ENCODE results near the gene MRPS16. TPM values are rescaled to one million over a fixed set of nuclear protein-coding genes. Genes with fewer than 3 reads are reported as not detected.
"Not testable (repeated sequence)": the region's sequence is repeated elsewhere in the genome, so short reads cannot be mapped to it uniquely, and the experiment has no call there.

The MRPS16 gene
- total RNA-seq, 1 donor: 80.7 TPM

GRCh38 chr10:73264423-73264822 lies 12.0 kb upstream of the MRPS16 start:
- H3K4me3 ChIP-seq (ENCODE audit: low read depth, low read length): no peak overlapping the region
- no peak for TF ChIP-seq CTCF (IDR thresholded peaks at IDR 0.05; ENCODE audit: insufficient read depth, low read depth, low read length)
- no peak for DNase-seq (ENCODE audit: low read depth)

- peak; percentile 56 for TF ChIP-seq CTCF (IDR thresholded peaks at IDR 0.05; ENCODE audit: insufficient read depth, low read depth, low read length)
- H3K4me3 ChIP-seq (ENCODE audit: low read depth, low read length): no peak overlapping the region
- DNase-seq (ENCODE audit: low read depth): peak; percentile 32
These were observed 11.4 kb upstream of the MRPS16 start for GRCh38 chr10:73263693-73264347.

GRCh38 chr10:73262880-73263555 lies 10.6 kb upstream of the MRPS16 start:
- no peak for TF ChIP-seq CTCF (IDR thresholded peaks at IDR 0.05; ENCODE audit: insufficient read depth, low read depth, low read length)
- H3K4me3 ChIP-seq (ENCODE audit: low read depth, low read length): no peak overlapping the region
- DNase-seq (ENCODE audit: low read depth): no peak

GRCh38 chr10:73262105-73262730 lies 9.8 kb upstream of the MRPS16 start:
- TF ChIP-seq CTCF (IDR thresholded peaks at IDR 0.05; ENCODE audit: insufficient read depth, low read depth, low read length): no peak
- DNase-seq (ENCODE audit: low read depth): peak; percentile 77
- H3K4me3 ChIP-seq (ENCODE audit: low read depth, low read length): no peak overlapping the region

GRCh38 chr10:73261362-73261995 lies 9.0 kb upstream of the MRPS16 start:
- no peak for DNase-seq (ENCODE audit: low read depth)
- H3K4me3 ChIP-seq (ENCODE audit: low read depth, low read length): no peak overlapping the region
- TF ChIP-seq CTCF (IDR thresholded peaks at IDR 0.05; ENCODE audit: insufficient read depth, low read depth, low read length): no peak

- DNase-seq (ENCODE audit: low read depth); H3K4me3 ChIP-seq (ENCODE audit: low read depth, low read length): not testable (repeated sequence)
These were observed 6.2 kb upstream of the MRPS16 start for GRCh38 chr10:73258612-73259011.

- H3K4me3 ChIP-seq (ENCODE audit: low read depth, low read length): peak overlapping the region; percentile 93
- no peak for DNase-seq (ENCODE audit: low read depth)
- TF ChIP-seq CTCF (IDR thresholded peaks at IDR 0.05; ENCODE audit: insufficient read depth, low read depth, low read length): no peak
These were observed 746 bp upstream of the MRPS16 start for GRCh38 chr10:73253225-73253555.
